ENCODE data around the gene CYTH3.
"Not testable (repeated sequence)": the region's sequence is repeated elsewhere in the genome, so short reads cannot be mapped to it uniquely, and the experiment has no call there.

CYTH3 gene

DNA sequence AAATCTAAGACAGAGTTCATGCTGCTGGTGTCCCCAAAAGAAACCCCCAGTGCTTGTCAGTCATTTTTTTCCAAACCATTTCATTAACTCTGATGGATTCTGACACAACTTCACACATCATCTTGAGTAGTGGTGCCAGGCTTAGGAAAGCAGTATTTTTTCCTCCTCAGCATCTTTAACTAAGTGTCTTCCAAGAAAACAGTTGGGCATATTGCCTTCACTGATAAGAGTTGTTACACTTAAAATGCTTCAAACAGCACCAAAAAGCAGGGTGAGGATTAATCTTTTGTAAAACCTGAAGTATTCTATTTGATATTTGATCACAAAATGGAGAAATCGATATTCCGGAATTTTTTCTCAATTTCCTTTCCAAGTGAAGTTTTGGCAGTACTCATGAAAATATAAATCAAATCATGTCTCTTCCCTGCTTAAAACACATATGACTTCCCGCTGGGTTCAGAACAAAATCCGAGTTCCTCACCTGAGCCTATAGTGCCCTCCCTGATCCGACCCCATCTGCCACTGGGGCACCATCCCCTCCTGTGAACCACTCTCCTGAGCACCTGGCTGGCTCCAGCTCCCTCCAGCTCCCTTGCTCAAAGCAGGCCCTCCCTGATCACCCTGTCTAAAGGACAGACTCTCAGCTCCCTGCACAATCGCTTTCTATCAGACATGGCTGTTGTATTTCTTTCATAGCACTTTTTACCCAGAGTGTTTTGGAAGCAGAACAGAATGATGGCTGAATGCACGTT is 61.6 kb downstream of the CYTH3 start:
- no peak overlapping the region for H3K4me3 Mint-ChIP-seq
- peaks cover 12% of the 10 kb centered on the region for H3K27me3 Mint-ChIP-seq
- H3K4me1 Mint-ChIP-seq = peaks cover 6% of the 10 kb centered on the region
- H3K27ac Mint-ChIP-seq = no peak overlapping the region
- no peak for ATAC-seq
- no peaks in the 10 kb centered on the region for H3K9me3 Mint-ChIP-seq
- no peaks in the 10 kb centered on the region for H3K36me3 Mint-ChIP-seq

- no peak for ATAC-seq
- no peaks in the 10 kb centered on the region for H3K36me3 Mint-ChIP-seq
- no peak overlapping the region for H3K4me3 Mint-ChIP-seq
- no peak overlapping the region for H3K27ac Mint-ChIP-seq
- H3K27me3 Mint-ChIP-seq = peaks cover 12% of the 10 kb centered on the region
- no peaks in the 10 kb centered on the region for H3K9me3 Mint-ChIP-seq
- H3K4me1 Mint-ChIP-seq = peaks cover 6% of the 10 kb centered on the region
These were observed 63.1 kb downstream of the CYTH3 start for GRCh38 chr7:6209340-6209739.

- Mint-ChIP-seq H3K9me3 (no peaks in the 10 kb centered on the region), H3K36me3 (no peaks in the 10 kb centered on the region), H3K4me1 (peaks cover 6% of the 10 kb centered on the region), H3K27ac (no peak overlapping the region), H3K4me3 (no peak overlapping the region), H3K27me3 (peaks cover 12% of the 10 kb centered on the region)
- no peak for ATAC-seq
These were observed 63.7 kb downstream of the CYTH3 start for GRCh38 chr7:6208573-6209328.

GRCh38 chr7:6205971-6206660 is 66.3 kb downstream of the CYTH3 start:
- no peak overlapping the region for H3K4me3 Mint-ChIP-seq
- H3K27me3 Mint-ChIP-seq = no peaks in the 10 kb centered on the region
- no peaks in the 10 kb centered on the region for H3K36me3 Mint-ChIP-seq
- H3K27ac Mint-ChIP-seq = no peak overlapping the region
- H3K9me3 Mint-ChIP-seq = no peaks in the 10 kb centered on the region
- no peak for ATAC-seq
- no peaks in the 10 kb centered on the region for H3K4me1 Mint-ChIP-seq

GRCh38 chr7:6203381-6203780 is 69.0 kb downstream of the CYTH3 start:
- Mint-ChIP-seq H3K9me3 (no peaks in the 10 kb centered on the region), H3K4me1 (no peaks in the 10 kb centered on the region), H3K27ac (no peak overlapping the region), H3K27me3 (no peaks in the 10 kb centered on the region), H3K4me3 (no peak overlapping the region), H3K36me3 (no peaks in the 10 kb centered on the region)
- no peak for ATAC-seq

DNA sequence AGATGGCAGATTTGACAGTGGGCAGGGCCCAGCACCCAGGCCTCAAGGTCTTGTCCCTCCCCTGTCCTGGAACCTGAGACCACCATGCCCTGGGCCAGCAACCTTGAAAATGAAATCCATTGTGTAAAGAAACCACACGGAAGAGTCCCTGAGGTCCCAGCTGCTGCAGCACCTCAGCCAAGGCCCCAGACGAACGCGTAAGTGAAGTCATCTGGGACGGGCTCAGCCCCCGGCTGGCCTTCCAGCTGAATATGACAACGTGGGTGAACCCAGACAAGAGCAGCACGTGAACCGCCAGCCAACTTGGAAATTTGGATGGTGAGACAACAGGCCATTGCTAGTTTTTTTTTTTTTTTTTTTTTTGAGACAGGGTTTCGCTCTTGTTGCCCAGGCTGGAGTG is 70.3 kb downstream of the CYTH3 start:
- Mint-ChIP-seq H3K9me3 (no peaks in the 10 kb centered on the region), H3K27ac (no peak overlapping the region), H3K27me3 (no peaks in the 10 kb centered on the region)

GRCh38 chr7:6200971-6201370 is 71.5 kb downstream of the CYTH3 start:
- no peak for ATAC-seq
- H3K9me3 Mint-ChIP-seq = no peaks in the 10 kb centered on the region
- H3K27ac Mint-ChIP-seq = no peak overlapping the region
- H3K4me3 Mint-ChIP-seq = no peak overlapping the region
- H3K36me3 Mint-ChIP-seq = no peaks in the 10 kb centered on the region
- no peaks in the 10 kb centered on the region for H3K4me1 Mint-ChIP-seq
- H3K27me3 Mint-ChIP-seq = no peaks in the 10 kb centered on the region

More for the DNA sequence above, 70.3 kb downstream of the CYTH3 start:
- no peak overlapping the region for H3K4me3 Mint-ChIP-seq
- ATAC-seq = no peak
- no peaks in the 10 kb centered on the region for H3K36me3 Mint-ChIP-seq
- H3K4me1 Mint-ChIP-seq = no peaks in the 10 kb centered on the region

DNA sequence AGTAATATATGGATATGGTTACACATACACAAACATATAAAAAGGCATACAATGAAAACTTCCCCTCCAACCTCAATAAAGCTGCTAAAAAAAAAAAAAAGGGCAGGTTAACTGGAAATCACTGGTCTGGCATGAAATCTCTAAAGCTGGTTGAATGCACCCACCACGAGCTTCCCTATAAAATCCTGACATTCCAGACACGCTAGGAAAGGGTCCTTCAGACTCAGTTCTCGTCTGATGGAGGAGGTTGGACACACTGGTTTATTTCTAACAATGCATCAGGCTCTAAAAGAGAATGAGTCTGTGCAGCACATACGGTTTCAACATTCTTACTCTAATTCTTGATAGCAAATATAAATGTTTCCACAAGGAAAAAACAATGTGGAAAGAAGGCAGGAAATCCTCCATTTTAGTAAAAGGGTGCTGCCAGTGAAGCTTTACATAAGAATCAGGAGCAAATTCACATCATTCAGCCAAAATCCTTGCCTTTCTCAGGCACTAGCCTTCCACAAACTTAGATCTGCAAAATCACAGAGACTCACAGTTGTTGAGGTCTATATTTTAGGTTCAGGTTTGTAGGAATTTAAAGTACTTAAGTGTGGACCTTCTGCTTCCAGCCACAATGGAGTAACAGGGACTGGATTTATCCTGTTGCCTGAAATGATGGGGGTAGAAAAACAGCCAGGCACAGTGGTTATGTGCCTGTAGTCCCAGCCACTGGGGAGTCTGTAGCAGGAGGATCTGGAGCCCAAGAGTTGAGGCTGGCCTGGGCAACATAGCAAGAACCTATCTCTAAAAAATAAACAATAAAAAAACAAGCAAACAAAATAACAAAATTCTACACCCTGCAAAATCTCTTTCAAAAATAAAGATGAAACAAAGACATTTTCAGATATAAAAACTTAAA is 73.5 kb downstream of the CYTH3 start:
- no peaks in the 10 kb centered on the region for H3K9me3 Mint-ChIP-seq
- H3K27me3 Mint-ChIP-seq = no peaks in the 10 kb centered on the region
- ATAC-seq = no peak
- no peaks in the 10 kb centered on the region for H3K4me1 Mint-ChIP-seq
- no peak overlapping the region for H3K4me3 Mint-ChIP-seq
- H3K36me3 Mint-ChIP-seq = no peaks in the 10 kb centered on the region
- no peak overlapping the region for H3K27ac Mint-ChIP-seq

DNA sequence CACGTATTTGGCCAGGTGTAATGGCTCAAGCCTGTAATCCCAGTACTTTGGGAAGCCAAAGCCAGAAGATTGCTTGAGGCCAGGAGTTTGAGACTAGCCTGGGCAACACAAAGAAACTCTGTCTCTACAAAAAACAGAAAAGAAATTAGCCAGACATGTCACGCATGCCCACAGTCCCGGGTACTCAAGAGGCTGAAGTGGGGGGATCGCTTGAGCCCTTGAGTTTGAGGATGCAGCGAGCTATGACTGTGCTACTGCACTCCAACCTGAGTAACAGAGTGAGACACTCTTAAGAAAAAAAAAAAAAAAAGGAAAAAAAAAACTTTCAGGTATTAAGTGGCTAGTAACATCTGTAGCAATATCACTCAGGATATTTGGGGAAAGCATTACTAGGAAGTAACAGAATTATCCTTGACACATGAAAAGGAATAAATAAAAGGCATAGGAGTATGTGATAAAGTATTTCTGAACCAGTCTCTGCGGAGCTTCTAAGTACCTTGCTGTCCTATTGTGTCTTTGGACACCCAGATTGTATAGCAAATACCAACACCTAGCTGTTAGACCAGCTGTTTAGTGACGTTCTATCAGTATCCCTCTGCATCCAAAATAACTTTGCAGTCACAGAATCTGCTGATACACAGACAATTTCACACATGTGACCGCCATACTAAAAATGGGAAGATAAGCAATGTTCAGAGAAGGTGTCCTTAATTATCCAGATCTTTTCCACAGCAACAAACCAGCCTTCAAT is 74.4 kb downstream of the CYTH3 start:
- H3K27ac Mint-ChIP-seq = no peak overlapping the region
- ATAC-seq = no peak
- no peak overlapping the region for H3K4me3 Mint-ChIP-seq
- H3K36me3 Mint-ChIP-seq = no peaks in the 10 kb centered on the region
- no peaks in the 10 kb centered on the region for H3K9me3 Mint-ChIP-seq
- no peaks in the 10 kb centered on the region for H3K4me1 Mint-ChIP-seq
- no peaks in the 10 kb centered on the region for H3K27me3 Mint-ChIP-seq

- Mint-ChIP-seq H3K4me1 (no peaks in the 10 kb centered on the region), H3K9me3 (no peaks in the 10 kb centered on the region)
These were observed 78.7 kb downstream of the CYTH3 start for GRCh38 chr7:6193709-6194108.

GRCh38 chr7:6190563-6190962 is 81.9 kb downstream of the CYTH3 start:
- ATAC-seq, H3K27me3 Mint-ChIP-seq, H3K4me3 Mint-ChIP-seq, H3K27ac Mint-ChIP-seq, H3K4me1 Mint-ChIP-seq, H3K9me3 Mint-ChIP-seq: not testable (repeated sequence)
- peaks cover 18% of the 10 kb centered on the region for H3K36me3 Mint-ChIP-seq

More at GRCh38 chr7:6193709-6194108, 78.7 kb downstream of the CYTH3 start:
- no peak for ATAC-seq
- no peak overlapping the region for H3K27ac Mint-ChIP-seq
- H3K36me3 Mint-ChIP-seq = no peaks in the 10 kb centered on the region
- no peaks in the 10 kb centered on the region for H3K27me3 Mint-ChIP-seq
- no peak overlapping the region for H3K4me3 Mint-ChIP-seq

DNA sequence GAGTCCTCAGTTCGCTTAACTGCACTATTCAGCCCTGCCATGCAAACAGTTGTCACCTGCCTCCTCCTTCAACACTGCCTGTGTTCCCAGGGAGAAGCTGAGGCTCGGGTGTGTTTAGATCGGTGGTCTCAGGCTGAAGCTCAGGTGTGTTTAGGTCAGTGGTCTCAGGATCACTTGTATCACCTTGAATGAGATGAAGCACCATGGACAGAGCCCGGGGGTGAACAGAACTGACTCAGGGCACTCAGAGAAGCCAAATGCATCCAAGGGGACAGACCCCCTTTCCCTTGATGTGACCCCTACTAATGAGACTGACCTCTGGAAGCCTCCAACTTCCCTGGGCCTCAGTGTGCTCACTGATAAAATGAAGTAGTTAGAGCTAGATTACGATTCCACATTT is 84.0 kb downstream of the CYTH3 start:
- no peak for ATAC-seq
- no peak overlapping the region for H3K27ac Mint-ChIP-seq
- no peak overlapping the region for H3K4me3 Mint-ChIP-seq
- H3K27me3 Mint-ChIP-seq = no peaks in the 10 kb centered on the region
- no peaks in the 10 kb centered on the region for H3K4me1 Mint-ChIP-seq
- H3K9me3 Mint-ChIP-seq = no peaks in the 10 kb centered on the region
- peaks cover 18% of the 10 kb centered on the region for H3K36me3 Mint-ChIP-seq

- no peaks in the 10 kb centered on the region for H3K9me3 Mint-ChIP-seq
These were observed 85.8 kb downstream of the CYTH3 start for GRCh38 chr7:6186577-6186976.

DNA sequence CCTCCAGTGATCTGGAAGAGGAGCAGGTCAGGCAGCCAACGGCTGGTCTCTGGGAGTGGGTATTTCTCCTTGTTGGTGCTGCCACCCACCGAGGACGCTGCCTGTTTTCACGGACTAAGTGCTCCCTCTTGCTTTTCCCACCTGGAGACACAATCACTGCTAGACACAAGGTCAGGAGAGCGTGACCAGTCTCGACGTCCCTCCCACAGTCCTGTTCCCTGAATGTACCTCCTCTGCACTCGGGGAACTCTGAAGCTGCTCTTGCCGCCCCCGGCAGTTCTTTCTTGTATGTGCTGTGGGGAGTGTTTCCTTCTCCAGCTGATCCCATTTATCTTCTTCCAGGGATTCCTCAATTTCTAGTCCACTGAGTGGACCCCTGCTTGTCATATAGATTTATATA is 89.4 kb downstream of the CYTH3 start:
- Mint-ChIP-seq H3K4me3 (no peak overlapping the region), H3K9me3 (no peaks in the 10 kb centered on the region), H3K4me1 (no peaks in the 10 kb centered on the region), H3K27me3 (no peaks in the 10 kb centered on the region), H3K27ac (no peak overlapping the region), H3K36me3 (peaks cover 17% of the 10 kb centered on the region)
- no peak for ATAC-seq

More at GRCh38 chr7:6186577-6186976, 85.8 kb downstream of the CYTH3 start:
- ATAC-seq = no peak
- H3K36me3 Mint-ChIP-seq = peaks cover 18% of the 10 kb centered on the region
- H3K4me3 Mint-ChIP-seq = no peak overlapping the region
- no peak overlapping the region for H3K27ac Mint-ChIP-seq
- no peaks in the 10 kb centered on the region for H3K4me1 Mint-ChIP-seq
- no peaks in the 10 kb centered on the region for H3K27me3 Mint-ChIP-seq

Data from stimulated activated memory B cell treated with anti-CD40 and anti-IgM and Interleukin-4, amounts not matched to agents 10 μg/mL and 1 μg/mL and 100 μg/mL, for 72 hours (primary cell).